Neural cell (in vitro differentiated cells): ENCODE results near the gene UBAC2. TPM values are rescaled to one million over a fixed set of nuclear protein-coding genes. Genes with fewer than 3 reads are reported as not detected.

Experiments used
- H2AFZ ChIP-seq: fragments of 200-600, 300-800 bp; sonication (generic), shearing (Covaris generic); 2 replicates; pipeline ENCODE4 v1.6.0; 2014; ENCODE audit warnings: low read depth, mild to moderate bottlenecking, antibody characterized with exemption, low read length, moderate library complexity
- H3F3A ChIP-seq: fragments of 200-600 bp; shearing (Covaris generic); 2 replicates; pipeline ENCODE4 v1.6.1; 2016; ENCODE audit warnings: mild to moderate bottlenecking, moderate library complexity, mixed read lengths, antibody characterized with exemption, low read length; ENCODE audit not compliant: insufficient read depth, poor library complexity, severe bottlenecking
- H3K27ac ChIP-seq: fragments of 200-600, 300-800 bp; sonication (generic), shearing (Covaris generic); 2 replicates; pipeline ENCODE4 v1.5.1; 2014; ENCODE audit warnings: mild to moderate bottlenecking, low read length, moderate library complexity
- H3K27me3 ChIP-seq: fragments of 300-800, 200-600 bp; sonication (generic), shearing (Covaris generic); 2 replicates; pipeline ENCODE4 v1.6.0; 2014; ENCODE audit warnings: mild to moderate bottlenecking, low read depth, low read length, moderate library complexity; ENCODE audit not compliant: insufficient read depth
- H3K36me3 ChIP-seq: fragments of 300-800, 200-600 bp; sonication (generic), shearing (Covaris generic); 2 replicates; pipeline ENCODE4 v1.5.1; 2014; ENCODE audit warnings: mild to moderate bottlenecking, antibody characterized with exemption, low read length, moderate library complexity; ENCODE audit not compliant: insufficient read depth
- H3K4me2 ChIP-seq: fragments of 300-800, 200-600 bp; sonication (generic), shearing (Covaris generic); 2 replicates; pipeline ENCODE4 v1.6.0; 2014; ENCODE audit warnings: mild to moderate bottlenecking, low read length
- H3K4me3 ChIP-seq: fragments of 300-800, 200-600 bp; sonication (generic), shearing (Covaris generic); 2 replicates; pipeline ENCODE4 v1.5.1; 2014; ENCODE audit warnings: mild to moderate bottlenecking, low read length, moderate library complexity
- H3K79me2 ChIP-seq: fragments of 200-600 bp; shearing (Covaris generic); replicated peaks from 2 replicates; pipeline ENCODE4 v1.6.0; 2014; ENCODE audit warnings: mild to moderate bottlenecking, low read length, moderate library complexity; ENCODE audit not compliant: insufficient read depth
- H3K9ac ChIP-seq: fragments of 300-800, 200-600 bp; sonication (generic), shearing (Covaris generic); 2 replicates; pipeline ENCODE4 v1.6.1; 2016; ENCODE audit warnings: mild to moderate bottlenecking, low read length, mixed read lengths
- H3K9me2 ChIP-seq: fragments of 200-600 bp; shearing (Covaris generic); 2 replicates; pipeline ENCODE4 v1.6.1; 2016; ENCODE audit warnings: mild to moderate bottlenecking, low read length, mixed read lengths; ENCODE audit not compliant: insufficient read depth
- H3K9me3 ChIP-seq: fragments of 200-600, 300-800 bp; sonication (generic), shearing (Covaris generic); 2 replicates; pipeline ENCODE4 v1.6.1; 2016; ENCODE audit warnings: mild to moderate bottlenecking, mixed run types, low read length, moderate library complexity, mixed read lengths
- H4K20me1 ChIP-seq: fragments of 200-600 bp; shearing (Covaris generic); 2 replicates; pipeline ENCODE4 v1.6.1; 2016; ENCODE audit warnings: mild to moderate bottlenecking, mixed run types; ENCODE audit not compliant: insufficient read depth
- EP300 ChIP-seq: fragments of 450-650 bp; conservative IDR thresholded peaks from 2 replicates; pipeline ENCODE4 v1.6.1; 2014; ENCODE audit warnings: antibody characterized with exemption, mild to moderate bottlenecking, moderate library complexity; ENCODE audit not compliant: poor library complexity, severe bottlenecking
- EZH2 ChIP-seq: fragments of 200-600, 300-800 bp; shearing (Covaris generic), sonication (generic); IDR thresholded peaks from 2 replicates; pipeline ENCODE4 v1.6.1; 2014; ENCODE audit warnings: antibody characterized with exemption, low read length, borderline replicate concordance, mild to moderate bottlenecking; ENCODE audit not compliant: insufficient read depth, poor library complexity, severe bottlenecking
- MXI1 ChIP-seq: fragments of 450-650 bp; conservative IDR thresholded peaks from 2 replicates; pipeline ENCODE4 v1.6.1; 2014; ENCODE audit warnings: antibody characterized with exemption, mild to moderate bottlenecking; ENCODE audit not compliant: poor library complexity, severe bottlenecking
- POLR2AphosphoS5 ChIP-seq: IDR thresholded peaks from 2 replicates; pipeline ENCODE4 v1.6.1; 2012
- RAD21 ChIP-seq: fragments of 450-650 bp; conservative IDR thresholded peaks from 2 replicates; pipeline ENCODE4 v1.6.1; 2014; ENCODE audit warnings: antibody characterized with exemption, mild to moderate bottlenecking, moderate library complexity
- SMC3 ChIP-seq: fragments of 450-650 bp; conservative IDR thresholded peaks from 2 replicates; pipeline ENCODE4 v1.6.1; 2014; ENCODE audit warnings: antibody characterized with exemption, mild to moderate bottlenecking, moderate library complexity; ENCODE audit not compliant: poor library complexity
- TAF1 ChIP-seq: IDR thresholded peaks from 2 replicates; pipeline ENCODE4 v1.6.1; 2012; ENCODE audit warnings: low read depth
- polyA plus RNA-seq: library from polyadenylated mRNA; depleted of rRNA; stranded (reverse); fragments of >200 nt; gene quantifications from 2 replicates; pipeline ENCODE4 v1.2.3, GENCODE V29; 2014
- TF ChIP-seq, protein P1 (sequence below): fragments of 450-650 bp; IDR thresholded peaks from 2 replicates; pipeline ENCODE4 v1.5.1; 2014; ENCODE audit warnings: antibody characterized with exemption, mild to moderate bottlenecking, moderate library complexity; ENCODE audit not compliant: poor library complexity, severe bottlenecking
- TF ChIP-seq, protein P2 (sequence below): IDR thresholded peaks from 2 replicates; pipeline ENCODE4 v1.6.1; 2012; ENCODE audit warnings: borderline replicate concordance

The UBAC2 gene
- polyA plus RNA-seq, 1 donor from 2014 or later, result 56.9 TPM

- Histone ChIP-seq H3K4me3 (no peak overlapping the region), H3K79me2 (no peaks in the 10 kb centered on the region), H3K9me3 (no peaks in the 10 kb centered on the region), H3K27ac (no peak overlapping the region), H3K9ac (no peak overlapping the region), H4K20me1 (no peaks in the 10 kb centered on the region), H3F3A (no peaks in the 10 kb centered on the region), H3K4me2 (no peak overlapping the region), H3K27me3 (no peaks in the 10 kb centered on the region), H3K9me2 (no peaks in the 10 kb centered on the region), H2AFZ (no peak overlapping the region), H3K36me3 (no peaks in the 10 kb centered on the region)
- no peak for TF ChIP-seq SMC3
- TF ChIP-seq, protein P1, sequence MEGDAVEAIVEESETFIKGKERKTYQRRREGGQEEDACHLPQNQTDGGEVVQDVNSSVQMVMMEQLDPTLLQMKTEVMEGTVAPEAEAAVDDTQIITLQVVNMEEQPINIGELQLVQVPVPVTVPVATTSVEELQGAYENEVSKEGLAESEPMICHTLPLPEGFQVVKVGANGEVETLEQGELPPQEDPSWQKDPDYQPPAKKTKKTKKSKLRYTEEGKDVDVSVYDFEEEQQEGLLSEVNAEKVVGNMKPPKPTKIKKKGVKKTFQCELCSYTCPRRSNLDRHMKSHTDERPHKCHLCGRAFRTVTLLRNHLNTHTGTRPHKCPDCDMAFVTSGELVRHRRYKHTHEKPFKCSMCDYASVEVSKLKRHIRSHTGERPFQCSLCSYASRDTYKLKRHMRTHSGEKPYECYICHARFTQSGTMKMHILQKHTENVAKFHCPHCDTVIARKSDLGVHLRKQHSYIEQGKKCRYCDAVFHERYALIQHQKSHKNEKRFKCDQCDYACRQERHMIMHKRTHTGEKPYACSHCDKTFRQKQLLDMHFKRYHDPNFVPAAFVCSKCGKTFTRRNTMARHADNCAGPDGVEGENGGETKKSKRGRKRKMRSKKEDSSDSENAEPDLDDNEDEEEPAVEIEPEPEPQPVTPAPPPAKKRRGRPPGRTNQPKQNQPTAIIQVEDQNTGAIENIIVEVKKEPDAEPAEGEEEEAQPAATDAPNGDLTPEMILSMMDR, result no peak
- TF ChIP-seq RAD21, result no peak
- TF ChIP-seq EZH2, result no peak
- no peak for TF ChIP-seq TAF1
- no peak for TF ChIP-seq MXI1
- TF ChIP-seq, protein P2, sequence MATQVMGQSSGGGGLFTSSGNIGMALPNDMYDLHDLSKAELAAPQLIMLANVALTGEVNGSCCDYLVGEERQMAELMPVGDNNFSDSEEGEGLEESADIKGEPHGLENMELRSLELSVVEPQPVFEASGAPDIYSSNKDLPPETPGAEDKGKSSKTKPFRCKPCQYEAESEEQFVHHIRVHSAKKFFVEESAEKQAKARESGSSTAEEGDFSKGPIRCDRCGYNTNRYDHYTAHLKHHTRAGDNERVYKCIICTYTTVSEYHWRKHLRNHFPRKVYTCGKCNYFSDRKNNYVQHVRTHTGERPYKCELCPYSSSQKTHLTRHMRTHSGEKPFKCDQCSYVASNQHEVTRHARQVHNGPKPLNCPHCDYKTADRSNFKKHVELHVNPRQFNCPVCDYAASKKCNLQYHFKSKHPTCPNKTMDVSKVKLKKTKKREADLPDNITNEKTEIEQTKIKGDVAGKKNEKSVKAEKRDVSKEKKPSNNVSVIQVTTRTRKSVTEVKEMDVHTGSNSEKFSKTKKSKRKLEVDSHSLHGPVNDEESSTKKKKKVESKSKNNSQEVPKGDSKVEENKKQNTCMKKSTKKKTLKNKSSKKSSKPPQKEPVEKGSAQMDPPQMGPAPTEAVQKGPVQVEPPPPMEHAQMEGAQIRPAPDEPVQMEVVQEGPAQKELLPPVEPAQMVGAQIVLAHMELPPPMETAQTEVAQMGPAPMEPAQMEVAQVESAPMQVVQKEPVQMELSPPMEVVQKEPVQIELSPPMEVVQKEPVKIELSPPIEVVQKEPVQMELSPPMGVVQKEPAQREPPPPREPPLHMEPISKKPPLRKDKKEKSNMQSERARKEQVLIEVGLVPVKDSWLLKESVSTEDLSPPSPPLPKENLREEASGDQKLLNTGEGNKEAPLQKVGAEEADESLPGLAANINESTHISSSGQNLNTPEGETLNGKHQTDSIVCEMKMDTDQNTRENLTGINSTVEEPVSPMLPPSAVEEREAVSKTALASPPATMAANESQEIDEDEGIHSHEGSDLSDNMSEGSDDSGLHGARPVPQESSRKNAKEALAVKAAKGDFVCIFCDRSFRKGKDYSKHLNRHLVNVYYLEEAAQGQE, result no peak
- no peak for TF ChIP-seq EP300
- TF ChIP-seq POLR2AphosphoS5, result no peak
These were observed 60.4 kb downstream of the UBAC2 start for GRCh38 chr13:99261059-99261458.

DNA sequence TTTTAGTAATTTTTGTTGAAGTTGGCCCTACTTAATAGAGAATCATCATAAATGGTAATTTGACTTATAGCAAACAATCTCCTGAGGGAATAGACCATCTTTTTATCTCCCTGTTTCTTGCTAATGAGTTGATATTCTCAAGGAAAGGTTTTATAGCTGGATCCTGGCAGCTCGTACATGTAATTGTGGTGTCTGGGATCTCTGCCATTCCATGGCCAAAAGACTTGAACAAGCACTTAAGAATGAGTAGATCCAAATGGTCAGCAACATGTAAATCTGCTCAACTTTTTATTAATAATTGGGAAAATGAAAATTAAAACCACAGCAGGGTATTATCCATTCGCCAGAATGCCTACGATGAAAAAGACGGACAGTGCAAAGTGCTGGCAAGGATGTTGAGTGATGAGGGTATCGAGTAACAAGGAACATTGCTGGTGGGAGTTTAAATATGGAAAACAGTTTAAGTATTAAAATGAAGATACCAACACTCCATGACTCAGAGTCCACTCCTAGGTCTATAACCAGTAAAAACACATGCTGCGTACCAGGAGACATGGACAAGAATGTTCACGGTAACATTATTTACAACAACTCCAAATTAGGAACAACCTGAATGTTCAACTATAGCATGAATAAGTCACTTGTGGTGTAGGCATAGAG is 62.6 kb downstream of the UBAC2 start:
- no peaks in the 10 kb centered on the region for H3K9me2 ChIP-seq
- no peaks in the 10 kb centered on the region for H3K79me2 ChIP-seq
- no peak overlapping the region for H3K4me2 ChIP-seq
- no peaks in the 10 kb centered on the region for H3K36me3 ChIP-seq
- no peaks in the 10 kb centered on the region for H3F3A ChIP-seq
- no peak overlapping the region for H2AFZ ChIP-seq
- H3K9ac ChIP-seq, result no peak overlapping the region
- no peak overlapping the region for H3K4me3 ChIP-seq
- H3K9me3 ChIP-seq, result no peaks in the 10 kb centered on the region
- H3K27ac ChIP-seq, result no peak overlapping the region
- no peak for TF ChIP-seq POLR2AphosphoS5
- no peak for TF ChIP-seq RAD21
- TF ChIP-seq SMC3, result no peak
- no peak for TF ChIP-seq EZH2
- TF ChIP-seq, protein P1, result no peak
- TF ChIP-seq EP300, result no peak
- no peak for TF ChIP-seq MXI1
- TF ChIP-seq, protein P2, result no peak
- no peak for TF ChIP-seq TAF1
- no peaks in the 10 kb centered on the region for H3K27me3 ChIP-seq
- H4K20me1 ChIP-seq, result no peaks in the 10 kb centered on the region
